HG02981 (cell line): ENCODE results near the gene SH2D6.
"Not testable (repeated sequence)": the region's sequence is repeated elsewhere in the genome, so short reads cannot be mapped to it uniquely, and the experiment has no call there.

Experiments used
- ATAC-seq: cut with Tn5 transposase; IDR thresholded peaks from one replicate; pipeline ENCODE4 v1.9.1; 2021; ENCODE audit warnings: mild to moderate bottlenecking, moderate library complexity; ENCODE audit not compliant: unreplicated experiment

The SH2D6 gene

DNA sequence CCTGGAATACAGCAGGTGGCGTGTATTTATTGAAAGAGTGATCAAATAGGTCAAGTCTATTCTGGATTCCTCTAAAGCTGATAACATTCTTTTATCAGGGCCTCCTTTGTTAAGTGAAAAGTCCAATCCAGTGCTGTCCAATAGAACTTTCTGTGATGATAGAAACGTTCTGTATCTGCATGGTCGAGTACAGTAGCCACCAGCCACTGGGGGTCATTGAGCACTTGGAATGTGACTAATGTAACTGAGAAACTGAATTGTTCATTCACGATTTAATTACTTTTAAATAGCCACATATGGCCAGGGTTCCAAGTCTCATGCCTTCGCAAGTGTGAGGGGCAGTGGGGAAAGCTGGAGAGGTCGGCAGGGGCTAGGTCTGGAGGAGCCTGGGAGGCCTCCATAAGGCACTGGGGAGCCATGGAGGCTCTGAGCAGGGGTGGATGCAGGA lies 20.5 kb downstream of the SH2D6 start:
- no peak for ATAC-seq

DNA sequence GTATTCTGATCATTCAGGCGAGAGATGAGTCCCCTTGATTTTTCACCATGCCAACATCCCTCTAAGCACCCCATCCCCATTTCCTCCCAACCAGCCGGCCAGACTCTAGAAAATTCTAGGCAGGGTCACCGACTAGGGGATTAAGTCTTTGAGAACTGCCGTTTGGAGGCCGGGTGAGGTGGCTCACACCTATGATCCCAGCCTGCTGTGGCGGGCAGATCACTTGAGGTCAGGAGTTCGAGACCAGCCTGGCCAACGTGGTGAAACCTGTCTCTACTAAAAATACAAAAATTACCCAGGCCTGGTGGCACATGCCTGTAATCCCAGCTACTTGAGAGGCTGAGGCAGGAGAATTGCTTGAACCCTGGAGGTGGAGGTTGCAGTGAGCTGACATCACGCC lies 21.1 kb downstream of the SH2D6 start:
- ATAC-seq, result not testable (repeated sequence)

DNA sequence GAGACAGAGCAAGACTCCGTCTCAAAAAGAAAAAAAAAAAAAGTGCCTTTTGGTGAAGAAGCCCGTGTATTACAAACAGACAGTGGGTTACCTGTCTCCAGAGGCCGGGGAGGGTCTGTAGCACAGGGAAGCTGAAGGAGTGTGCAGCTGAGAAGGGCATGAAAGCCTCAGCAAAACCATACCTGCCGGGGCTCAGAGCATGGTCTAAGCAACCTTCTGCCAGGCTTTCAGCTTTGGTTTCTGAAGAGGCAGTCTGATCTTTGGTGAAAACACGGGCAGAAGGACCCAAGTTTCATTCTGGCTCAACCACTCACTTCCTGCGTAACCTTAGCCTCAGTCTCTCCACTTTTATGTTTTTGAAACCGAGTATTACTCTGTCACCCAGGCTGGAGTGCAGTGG lies 21.5 kb downstream of the SH2D6 start:
- ATAC-seq, result no peak

DNA sequence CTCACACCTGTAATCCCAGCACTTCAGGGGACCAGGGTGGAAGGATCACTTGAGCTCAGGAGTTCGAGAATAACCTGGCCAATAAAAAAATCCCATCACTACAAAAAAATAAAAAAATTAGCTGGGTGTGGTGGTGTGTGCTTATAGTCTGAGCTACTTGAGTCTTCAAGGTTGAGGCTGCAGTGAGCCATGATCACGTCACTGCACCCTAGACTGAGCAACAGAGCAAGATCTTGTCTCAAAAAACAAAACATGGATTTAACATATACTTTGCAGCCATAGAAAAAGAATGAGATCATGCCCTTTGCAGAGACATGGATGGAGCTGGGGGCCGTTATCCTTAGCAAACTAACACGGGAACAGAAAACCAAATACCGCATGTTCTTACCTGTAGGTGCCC lies 22.2 kb downstream of the SH2D6 start:
- ATAC-seq, result no peak

DNA sequence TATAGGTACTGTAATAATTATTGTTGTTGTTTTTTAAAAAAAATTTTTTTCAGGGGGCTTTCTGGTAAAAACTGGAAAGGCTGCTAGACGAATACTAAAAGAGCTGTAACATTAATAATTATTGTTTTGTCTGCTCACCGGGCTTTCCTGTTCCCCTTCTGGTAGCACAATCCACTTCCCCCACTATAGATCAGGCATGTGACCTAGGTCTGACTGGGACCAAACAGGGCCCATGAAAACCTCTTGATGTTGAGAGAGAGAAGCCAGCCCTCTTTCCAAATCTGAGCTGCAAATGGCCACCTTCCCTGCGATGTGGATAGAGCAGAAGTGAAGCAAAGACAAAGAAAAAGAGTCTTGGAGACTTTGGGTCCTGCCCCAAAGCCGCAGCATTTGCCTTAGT lies 23.4 kb downstream of the SH2D6 start:
- ATAC-seq, result no peak

DNA sequence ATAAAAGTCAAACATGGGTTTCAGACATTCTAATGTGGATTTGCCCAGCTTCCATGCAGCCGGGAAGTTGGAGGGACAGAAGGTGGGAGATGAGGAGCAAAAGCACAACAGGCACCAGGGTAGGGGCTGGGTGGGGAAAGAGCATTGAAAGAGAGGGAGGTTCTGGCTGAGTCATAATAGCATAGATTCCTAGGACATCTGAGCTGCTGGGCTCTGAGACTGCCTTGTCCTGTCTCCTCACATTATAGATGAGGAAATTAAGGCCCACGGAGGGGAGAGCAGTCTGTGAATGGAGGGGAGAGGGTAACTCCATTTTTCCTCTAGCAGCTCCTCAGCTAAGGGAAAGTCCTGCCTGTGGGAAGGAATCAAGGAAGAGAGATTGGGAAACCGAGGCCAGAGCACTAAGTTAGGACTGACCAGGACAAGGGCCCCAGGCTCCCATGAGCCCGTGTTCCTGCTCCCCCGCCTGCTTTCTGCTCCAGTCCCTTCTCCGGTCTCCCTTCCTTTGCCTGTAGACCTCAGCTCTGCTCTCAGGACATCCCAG lies 26.2 kb downstream of the SH2D6 start:
- ATAC-seq, result no peak

DNA sequence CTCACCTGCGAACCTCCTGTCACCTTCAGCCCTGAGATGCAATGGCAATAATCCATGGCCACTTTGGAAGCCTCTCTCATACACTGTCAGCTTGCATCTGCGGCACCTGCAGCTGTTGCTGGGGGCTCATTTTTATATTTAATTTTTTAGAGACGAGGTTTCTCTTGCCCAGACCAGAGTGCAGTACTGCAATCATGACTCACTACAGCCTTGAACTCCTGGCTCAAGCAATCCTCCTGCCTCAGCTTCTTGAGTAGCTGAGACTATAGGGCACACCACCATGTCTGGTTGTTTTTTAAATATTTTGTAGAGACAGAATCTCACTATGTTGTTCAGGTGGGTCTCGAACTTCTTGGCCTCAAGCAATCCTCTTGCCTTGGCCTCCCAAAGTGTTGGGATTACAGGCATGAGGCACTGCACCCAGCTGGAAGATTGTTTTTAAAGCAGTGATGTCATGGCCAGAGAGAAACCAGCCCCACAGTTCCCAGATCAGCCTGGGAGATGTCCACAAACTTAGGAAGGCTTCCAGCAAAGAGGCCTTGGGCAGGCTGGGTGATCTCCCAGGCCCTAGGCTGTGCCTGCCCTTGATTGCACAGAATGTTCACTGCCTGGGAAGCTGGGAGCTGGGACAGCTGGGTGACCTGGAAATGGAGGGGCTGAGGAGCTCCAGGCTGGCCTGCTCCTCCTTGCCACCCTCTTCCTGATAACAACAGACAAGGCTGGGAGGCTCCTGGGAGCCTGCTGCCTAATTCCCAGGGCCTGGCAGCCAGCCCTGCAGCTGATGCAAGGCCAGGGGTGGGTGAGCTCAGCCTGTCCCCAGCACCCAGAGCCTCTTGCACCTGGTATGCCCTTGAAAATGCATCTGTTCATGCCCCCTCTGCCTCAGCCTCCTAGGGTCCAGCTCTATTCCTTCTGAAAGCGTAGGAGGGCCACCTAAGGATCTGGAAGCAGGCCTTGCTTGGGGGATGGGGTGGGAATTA lies 27.1 kb downstream of the SH2D6 start:
- ATAC-seq, result no peak

DNA sequence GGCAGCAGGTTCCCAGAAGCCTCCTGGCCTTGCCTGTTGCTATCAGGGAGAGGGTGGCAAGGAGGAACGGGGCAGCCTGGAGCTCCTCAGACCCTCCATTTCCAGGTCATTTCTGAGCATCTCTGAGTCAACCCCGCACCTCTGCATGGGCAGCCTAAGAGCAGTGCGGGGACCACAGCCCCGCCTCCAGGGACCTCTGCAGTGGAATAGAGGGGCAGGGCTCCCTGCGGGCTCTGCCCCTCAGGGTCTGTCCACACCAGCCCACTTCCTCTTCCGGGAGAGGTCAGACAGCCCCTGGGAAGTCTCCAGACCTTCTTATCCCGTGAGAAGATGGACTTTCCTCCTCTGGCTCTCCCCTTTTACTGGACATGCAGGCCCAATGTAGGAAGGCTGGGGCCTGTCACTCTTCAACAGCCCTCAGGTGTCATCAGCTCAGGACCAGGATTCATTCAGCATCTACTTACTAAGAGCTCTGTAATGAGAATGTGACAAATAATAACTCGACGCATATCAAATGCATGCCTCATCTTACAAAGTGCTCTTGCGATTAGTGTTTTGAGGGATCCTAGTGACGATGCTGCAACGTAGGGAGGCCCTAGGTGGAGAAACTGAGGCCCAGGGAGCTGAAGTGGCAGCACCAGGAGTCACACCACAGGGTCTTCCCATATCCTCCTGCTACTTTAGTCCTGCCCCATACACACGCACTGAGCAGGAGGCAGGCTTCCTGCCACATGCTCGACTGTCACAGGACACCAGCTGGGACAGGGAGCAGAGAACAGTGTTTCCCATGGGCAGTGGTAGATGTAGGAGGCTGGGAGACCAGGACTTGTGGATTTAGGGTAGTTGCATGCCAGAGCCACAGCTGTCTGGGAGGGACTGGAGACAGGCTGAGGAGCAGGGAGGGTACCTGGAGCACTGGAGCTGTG lies 28.0 kb downstream of the SH2D6 start:
- no peak for ATAC-seq

DNA sequence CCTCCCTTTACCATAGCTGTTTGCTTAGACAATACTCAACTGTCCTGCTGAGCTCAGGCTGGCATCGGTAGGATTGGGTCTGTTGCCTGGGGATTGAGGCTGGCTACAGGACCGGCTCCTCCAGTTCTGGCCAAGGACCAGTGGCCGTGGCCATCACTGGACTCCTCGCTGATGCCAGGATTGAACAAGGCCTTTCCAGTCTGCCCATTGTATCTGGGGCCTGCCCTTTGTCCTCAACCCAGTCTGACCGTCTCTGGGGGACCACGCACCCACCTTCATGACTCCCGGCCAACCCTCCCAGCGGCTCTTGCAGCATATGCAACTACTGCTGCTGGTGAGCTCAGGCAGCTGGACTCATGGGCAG lies 28.7 kb downstream of the SH2D6 start:
- no peak for ATAC-seq

DNA sequence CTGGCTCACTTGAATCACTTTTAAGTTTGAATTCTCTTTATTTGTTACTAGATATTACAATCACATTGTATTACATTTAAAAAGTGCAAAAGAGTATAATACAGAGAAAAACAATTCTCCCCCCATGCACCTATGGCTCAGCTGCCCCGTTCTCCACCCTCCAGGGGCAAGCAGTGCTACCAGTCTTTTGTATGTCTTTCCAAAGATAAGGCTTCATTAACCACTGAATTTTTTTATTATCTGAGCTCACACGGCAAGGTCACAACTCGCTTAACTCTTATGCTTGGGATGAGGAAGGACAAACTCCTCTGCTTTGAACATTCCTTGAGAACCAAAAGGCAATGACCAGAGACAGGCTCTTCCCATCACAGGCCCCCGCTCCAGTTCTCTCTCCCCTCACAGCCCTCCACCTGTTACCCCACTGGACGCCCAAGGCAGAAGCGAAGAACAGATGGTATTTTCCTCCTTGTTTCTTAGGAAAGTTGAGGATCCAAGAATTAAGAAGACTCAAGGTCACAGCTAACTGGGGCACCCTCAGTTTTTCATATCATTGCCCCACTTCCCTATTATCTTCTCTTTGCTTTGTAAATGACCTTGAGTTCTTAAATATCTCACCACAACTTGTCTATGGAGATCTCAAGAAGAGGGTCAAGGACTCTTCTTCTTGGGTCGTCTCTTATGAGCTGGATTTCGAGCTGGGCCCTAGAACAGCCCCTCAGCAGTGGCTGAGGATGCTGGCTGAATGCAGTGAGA lies 30.1 kb downstream of the SH2D6 start:
- no peak for ATAC-seq

DNA sequence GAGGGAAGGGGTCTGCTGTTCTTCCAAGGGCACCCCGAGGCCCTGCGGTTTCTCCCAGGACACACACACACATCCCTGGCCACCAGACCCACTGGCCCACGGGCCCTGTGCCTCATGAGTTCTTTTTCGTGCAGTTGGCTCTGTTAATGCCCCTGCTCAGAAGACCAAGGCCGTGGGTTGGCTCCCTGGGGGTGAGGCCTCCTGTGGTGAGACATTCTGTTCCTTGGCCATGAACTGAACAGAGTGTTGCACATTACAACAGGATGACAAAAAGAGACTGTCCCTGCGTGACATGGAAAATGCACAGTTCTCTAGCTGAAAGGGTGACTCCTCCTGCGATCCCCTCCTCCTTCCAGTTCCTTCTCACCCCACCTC lies 30.7 kb downstream of the SH2D6 start:
- ATAC-seq, result no peak

DNA sequence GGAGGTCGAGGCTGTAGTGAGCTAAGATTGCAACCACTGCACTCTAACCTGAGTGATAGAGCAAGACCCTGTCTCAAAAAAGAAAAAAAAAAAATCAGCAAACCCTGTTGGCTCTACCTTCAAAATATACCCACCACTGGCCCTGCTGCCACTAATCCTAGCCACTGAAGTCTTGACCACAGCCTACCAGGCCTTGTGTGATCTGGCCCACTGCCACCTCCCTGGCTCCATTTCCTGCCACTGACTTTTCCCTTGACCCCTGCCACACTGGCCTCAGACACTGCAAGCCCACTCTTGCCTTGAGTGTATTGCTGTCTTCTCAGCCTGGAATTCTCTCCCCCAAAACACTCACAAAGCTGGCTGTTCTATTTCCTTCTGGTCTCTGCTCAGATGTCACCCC lies 33.7 kb downstream of the SH2D6 start:
- no peak for ATAC-seq

DNA sequence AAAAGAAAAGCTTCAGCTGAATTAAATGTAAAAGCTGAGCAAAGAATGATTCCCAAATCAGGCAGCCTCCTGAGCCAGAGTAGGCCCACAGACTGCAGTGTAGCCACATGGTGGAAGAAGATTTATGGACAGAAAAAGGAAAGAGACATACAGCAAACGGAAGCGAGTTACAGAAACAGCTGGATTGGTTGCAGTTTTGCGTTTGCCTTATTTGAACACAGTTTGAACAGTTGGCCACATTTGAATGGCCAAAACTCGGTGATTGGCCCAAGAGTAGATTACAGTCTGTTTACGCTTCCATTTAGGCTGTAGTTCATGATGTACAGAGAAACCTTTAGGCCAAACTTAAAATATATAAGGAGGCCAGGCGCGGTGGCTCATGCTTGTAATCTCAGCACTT lies 35.1 kb downstream of the SH2D6 start:
- no peak for ATAC-seq

DNA sequence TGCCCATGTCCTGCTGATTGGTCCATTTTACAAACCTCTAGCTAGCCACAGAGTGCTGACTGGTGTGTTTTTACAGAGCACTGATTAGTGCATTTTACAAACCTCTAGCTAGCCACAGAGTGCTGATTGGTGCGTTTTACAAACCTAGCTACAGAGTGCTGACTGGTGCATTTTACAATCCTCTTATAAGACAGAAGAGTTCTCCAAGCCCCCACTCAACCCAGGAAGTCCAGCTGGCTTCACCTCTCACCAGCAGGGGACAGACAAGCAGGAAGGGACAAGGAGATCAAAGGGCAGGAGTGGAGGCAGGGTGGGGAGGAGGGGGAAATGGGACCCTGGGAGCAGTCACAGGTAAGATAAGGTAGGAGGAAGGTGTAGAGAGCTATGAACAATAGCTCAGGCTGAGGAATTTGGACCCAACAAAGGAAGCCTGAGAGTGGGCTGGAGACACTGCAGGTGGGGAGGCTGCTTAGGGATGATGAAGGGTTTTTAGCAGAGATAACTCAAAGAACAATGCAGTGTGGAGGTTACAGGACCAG lies 37.1 kb downstream of the SH2D6 start:
- no peak for ATAC-seq

DNA sequence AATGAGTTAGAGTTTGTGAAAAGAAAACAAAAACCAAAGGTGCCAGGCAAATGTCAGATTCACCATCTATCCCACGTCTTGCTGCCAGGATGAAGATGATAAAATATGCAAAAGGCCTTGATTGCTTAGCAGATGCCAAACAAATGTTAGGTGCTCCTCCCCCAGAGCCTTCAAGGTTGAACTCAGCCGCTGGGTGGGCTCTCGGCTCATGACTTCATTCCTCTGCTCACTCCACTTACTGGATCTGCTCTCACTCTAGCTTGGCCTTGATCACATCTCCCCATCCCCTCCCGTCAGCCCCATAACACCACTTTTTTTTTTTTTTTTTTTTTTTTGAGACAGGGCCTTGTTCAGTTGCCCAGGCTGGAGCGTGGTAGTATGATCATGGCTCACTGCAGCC lies 38.5 kb downstream of the SH2D6 start:
- no peak for ATAC-seq

DNA sequence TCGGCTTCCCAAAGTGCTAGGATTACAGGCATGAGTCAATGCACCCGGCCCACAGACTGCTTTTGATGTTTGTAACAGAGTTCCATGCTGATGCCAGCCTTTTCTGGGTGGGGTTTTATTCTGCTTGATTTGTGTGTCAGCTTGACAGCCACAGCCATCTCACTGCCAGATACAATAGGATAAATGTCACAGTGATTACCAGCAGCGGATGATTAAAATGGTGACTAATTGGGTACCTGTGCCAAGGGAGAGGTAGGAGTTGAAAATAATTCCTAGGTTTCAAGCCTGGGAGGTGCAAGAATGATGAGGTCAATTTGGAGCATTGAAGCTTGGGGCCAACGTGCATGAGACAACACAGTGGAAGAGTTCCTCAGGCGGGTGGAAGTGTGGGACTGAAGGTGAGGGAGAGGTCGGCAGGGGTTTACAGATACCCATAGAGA lies 39.4 kb downstream of the SH2D6 start:
- ATAC-seq, result no peak

DNA sequence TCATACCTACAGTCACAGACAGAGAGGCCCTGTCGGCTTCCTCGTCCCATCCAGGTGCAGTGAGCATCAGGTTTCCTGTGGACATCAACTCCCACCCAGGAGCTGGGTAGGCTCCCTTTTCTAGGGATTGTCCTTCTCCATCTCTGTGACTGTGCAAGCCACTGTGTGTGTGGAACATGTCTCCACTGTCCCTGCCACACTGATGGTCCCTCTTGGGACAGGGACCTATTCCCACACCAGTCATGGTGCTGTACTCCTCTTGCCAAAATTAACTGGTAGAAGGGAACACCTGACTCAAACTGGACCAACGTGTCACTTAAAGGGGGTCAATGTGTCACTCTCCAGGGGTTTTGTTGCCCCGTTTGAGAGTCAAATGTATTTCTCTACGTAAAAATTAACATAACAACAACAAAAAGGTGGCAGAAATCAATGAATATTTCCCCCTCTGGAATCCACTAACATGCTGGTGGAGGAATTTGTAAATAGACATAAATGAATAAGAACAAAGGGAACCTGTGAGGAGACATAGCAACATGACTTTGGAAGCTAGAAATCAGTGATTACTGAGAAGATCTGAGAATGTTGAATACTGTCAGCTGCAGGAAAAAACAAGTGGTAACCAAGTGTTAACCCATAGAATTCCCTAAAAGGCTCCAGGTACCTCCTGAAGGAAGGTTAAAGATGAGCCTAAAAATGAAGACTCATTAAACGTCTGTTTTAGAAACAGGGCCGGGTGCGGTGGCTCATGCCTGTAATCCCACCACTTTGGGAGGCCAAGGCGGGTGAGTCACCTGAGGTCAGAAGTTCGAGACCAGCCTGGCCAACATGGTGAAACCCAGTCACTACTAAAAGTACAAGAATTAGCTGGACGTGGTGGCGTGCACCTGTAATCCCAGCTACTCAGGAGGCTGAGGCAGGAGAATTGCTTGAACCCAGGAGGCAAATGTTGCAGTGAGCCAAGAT lies 40.4 kb downstream of the SH2D6 start:
- no peak for ATAC-seq

DNA sequence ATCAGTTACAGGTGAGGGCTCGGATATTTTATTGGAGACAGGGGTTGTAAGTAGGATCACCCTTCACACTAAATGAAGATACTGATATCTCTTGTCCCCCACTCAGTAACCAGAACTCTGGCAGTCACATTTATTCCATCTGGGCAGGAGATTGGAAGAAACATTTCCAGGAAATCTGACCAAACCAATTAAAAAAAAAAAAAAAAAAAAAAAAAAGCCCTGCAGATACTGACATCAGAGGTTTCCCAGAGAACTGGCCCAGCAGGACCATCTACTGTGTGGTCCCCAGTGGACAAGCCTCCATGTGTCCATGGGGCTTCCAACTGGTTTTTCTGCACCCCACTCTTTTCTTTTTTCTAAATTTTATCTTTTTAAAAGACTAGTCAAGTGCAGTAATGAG lies 41.3 kb downstream of the SH2D6 start:
- ATAC-seq, result no peak

DNA sequence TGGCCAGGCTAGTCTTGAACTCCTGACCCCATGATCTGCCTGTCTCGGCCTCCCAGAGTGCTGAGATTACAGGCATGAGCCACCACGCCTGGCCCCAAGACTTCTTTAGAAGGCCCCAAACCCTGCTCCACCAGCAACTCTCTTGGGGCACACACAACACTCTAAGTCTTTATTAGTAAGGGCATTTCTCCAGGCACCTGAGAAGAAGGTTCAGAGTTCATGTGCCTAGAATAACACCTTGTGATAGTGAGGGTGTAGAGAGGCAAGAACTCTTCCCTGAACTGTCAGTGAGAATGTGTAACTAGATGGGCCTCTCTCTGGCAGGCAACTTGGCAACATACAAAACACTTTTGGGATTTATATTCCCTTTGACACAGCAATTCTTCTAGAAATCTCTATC lies 43.8 kb downstream of the SH2D6 start:
- no peak for ATAC-seq
